ENCODE measurements around the gene ARV1.
"Not testable (repeated sequence)": the region's sequence is repeated elsewhere in the genome, so short reads cannot be mapped to it uniquely, and the experiment has no call there.

ARV1 gene

DNA sequence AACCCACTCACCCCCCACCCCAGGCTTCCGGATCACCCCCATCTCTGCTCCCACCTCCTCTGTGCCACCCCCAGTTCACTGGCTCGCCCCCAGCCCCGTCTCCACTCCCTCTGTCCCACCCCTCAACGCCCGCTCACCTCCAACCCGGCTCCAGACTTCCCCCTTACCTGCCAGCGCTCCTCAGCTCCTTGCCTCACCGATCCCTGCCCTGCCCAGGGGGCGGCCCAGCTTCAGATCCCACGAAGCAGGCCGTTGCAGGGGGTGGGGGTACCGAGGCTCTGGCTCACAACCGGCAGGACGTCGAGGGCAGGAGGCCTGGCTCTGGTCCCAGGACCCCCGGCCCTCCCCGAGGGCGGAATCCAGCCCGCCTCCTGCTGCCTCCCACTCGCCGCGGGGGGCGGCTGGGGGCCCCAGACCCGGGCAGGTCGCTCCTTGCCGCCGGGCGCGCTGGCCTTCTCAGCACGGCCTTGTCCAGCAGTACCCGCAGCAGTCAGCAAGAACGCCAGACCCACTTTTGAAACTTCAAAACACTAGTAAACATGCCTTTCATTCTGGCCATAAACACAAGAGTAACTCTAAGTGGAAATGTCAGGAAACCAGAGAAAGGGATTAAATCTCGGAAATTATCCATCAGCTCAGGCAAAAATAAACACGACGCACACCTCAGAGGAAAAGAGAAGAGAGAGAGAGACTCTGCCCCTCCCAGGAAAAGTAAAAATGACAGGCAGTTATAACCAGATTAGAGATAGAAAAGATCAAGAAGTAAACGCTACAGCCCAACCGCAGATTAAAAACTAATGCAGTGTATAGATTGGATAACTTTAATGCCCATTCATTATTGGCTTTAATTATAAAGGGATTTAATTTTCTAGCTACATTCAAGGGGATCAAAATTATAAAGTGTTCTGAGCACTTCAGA is 62.2 kb downstream of the ARV1 start:
- DNase-seq (ENCODE audit: extremely low read depth in 1 of 2, low read depth in 1 of 2) = no peak

DNA sequence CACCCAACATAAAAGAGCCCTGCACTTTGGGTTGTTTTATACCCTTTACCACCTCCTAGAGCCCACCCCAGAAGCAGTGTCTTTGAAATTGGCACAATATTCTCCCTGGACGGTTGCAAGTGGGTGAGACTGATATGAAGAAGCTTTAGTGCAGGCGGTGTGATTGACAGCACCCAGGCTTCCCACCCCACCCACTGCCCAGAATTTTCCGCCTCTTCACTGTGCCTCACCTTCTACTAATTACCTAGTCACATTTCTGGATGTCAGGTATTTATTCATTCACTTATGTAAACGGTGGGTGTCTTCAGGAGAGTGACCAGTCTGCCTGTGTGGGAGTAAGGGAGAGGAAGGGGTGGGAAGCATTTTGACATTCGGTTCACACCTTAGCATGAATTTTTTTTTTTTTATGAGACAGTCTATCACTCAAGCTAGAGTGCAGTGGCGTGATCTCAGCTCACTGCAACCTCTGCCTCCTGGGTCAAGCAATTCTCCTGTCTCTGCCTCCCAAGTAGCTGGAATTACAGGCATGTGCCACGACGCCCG is 62.9 kb downstream of the ARV1 start:
- no peak for DNase-seq (ENCODE audit: extremely low read depth in 1 of 2, low read depth in 1 of 2)

DNA sequence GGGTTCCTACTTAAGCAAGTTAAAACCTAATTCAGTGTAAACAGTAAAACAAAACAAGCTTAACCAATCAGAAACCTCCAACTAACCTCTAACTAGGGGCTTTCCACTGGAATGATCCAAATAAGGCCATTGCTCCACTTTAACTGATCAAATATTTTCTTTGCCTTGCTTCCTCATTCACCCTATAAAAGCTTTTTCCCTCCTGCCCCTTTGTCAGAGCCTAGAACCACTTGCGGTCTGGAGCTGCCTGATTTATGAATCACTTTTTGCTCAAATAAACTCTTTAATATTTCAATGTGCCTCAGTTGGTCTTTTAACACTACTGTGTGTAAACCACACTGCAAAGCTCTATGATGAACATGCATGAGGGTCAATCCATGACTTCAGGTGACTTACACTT is 65.7 kb downstream of the ARV1 start:
- no peak for DNase-seq (ENCODE audit: extremely low read depth in 1 of 2, low read depth in 1 of 2)

DNA sequence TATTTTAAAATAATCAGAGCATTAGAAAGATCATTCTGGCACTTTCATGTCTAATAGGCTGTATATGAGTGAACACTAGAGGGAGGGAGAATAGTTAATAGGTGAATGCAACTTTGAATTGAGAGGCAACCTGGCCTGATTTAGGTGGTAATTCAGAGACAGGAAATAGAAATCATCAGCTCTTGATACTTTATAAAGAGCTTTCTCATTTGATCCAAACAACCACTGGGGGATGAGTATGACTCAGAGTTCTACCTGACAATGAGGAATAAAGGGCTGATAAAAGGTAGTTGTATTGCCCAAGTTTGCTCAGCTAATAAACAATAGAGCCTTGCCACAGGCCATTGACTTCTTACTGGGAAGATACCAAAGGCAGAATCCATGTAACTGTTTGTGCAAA is 66.4 kb downstream of the ARV1 start:
- DNase-seq (ENCODE audit: extremely low read depth in 1 of 2, low read depth in 1 of 2) = no peak

DNA sequence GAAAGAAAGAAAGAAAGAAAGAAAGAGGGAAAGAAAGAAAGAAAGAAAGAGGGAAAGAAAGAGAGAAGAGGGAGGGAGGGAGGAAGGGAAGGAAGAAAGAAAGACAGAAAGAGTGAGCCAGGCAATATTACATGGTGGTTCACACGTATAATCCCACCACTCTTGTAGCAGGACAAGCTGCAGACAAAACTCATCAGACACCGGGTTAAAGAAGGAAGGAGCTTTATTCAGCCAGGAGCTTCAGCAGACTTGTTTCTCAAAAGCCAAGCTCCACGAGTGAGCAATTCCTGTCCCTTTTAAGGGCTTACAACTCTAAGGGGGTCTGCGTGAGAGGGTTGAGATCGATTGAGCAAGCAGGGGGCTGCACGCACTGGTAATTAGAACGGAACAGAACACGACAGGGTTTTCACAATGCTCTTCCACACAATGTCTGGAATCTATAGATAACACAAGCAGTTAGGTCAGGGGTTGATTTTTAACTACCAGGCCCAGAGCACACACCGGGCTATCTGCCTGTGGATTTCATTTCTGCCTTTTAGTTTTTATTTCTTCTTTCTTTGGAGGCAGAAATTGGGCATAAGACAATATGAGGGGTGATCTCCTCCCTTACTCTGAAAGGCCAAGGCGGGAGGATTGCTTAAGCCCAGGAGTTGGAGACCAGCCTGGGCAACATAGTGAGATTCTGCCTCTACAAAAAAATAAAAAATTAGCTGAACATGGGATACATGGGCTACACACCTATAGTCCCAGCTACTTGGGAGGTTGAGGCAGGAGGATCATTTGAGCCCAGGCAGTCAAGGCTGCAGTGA is 67.2 kb downstream of the ARV1 start:
- not testable (repeated sequence) for DNase-seq (ENCODE audit: extremely low read depth in 1 of 2, low read depth in 1 of 2)

DNA sequence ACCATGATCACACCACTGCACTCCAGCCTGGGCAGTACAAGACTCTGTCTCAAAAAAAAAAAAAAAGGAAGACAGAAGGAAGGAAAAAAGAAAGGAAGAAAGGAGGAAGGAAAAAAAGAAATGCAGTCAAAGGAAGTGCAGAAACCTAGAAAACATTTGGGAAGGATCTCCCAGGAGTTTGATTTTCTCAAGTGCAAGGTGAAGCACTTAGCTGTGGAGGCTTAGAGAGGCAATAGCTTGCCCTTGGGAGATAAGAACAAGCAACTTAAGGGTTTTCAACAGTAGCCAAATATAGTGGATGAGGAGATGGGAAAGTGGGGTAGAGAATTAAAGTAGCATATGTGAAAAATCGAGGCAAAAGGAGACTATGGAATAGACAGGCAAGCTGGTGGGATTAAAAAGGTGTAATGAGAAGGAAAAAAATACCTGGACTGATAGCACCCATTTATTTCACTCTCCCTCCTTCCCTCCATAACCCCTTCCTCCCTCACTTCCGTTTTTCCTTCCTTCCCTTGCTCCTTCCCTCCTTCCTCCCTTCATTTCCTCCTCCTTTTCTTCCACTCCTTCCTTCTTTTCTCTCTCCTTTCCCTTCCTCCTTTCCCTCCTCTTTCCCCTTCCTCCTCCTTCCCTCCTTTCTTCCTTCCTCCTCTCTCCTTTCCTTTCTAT is 68.0 kb downstream of the ARV1 start:
- no peak for DNase-seq (ENCODE audit: extremely low read depth in 1 of 2, low read depth in 1 of 2)

DNA sequence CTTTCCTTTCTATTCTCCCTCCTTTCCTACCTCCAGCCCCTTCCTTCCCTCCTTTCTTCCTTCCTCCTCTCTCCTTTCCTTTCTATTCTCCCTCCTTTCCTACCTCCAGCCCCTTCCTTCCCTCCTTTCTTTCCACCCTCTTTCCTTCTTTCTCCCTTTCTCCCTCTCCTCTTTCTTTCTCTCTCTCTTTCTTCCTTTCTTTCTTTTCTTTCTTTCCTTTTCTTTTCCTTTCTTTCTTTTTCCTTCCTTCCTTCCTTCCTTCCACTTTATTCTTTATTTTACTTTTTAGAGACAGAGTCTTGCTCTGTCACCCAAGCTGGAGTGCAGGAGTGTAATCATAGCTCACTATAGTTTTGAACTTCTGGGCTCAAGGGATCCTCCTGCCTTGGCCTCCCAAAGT is 68.6 kb downstream of the ARV1 start:
- DNase-seq (ENCODE audit: extremely low read depth in 1 of 2, low read depth in 1 of 2) = not testable (repeated sequence)

DNA sequence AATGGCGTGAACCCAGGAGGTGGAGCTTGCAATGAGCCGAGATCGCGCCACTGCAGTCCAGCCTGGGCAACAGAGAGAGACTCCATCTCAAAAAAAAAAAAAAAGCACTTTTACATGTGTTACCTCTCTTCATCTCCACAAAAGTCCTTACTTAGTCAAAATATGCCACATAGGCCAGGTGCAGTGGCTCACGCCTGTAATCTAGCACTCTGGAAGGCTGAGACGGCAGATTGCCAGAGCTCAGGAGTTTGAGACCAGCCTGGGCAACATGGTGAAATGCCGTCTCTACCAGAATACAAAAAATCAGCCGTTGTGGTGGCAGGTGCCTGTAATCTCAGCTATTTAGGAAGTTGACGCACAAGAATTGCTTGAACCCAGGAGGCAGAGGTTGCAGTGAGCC is 69.5 kb downstream of the ARV1 start:
- DNase-seq (ENCODE audit: extremely low read depth in 1 of 2, low read depth in 1 of 2) = not testable (repeated sequence)

DNA sequence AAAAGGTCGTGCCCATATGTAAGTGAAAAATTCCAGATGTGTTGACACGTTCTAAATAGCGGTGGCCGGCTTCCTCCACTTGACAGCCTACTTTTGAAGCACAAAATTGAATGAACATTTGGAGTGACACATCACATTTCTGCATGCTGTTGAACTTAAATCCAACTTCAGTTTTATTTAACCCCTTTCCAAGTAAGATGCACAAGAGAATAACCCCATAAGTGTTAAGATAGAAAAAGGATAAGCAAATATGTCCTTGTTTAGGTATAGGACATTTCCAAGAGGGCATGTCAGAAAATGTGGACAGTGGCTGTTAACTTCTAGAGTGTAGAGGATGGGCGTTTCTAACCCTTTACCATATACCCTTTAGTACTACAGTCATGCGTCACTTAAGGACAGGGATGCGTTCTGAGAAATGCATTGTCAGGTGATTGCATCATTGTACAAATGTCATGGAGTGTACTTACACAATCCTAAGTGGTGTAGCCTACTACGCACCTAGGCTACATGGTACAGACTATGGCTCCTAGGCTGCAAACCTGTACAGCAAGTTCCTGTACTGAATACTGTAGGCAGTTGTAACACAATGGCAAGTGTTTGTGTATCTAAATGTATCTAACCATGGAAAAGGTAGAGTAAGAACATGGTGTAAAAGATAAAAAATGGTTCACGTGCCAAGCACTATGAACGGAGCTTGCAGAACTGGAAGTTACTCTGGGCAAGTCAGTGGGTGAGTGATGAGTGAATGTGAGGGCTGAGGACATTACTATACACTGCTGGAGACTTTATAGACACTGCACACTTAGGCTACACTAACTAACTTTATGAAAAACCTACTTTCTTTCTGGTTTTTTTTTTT is 70.5 kb downstream of the ARV1 start:
- DNase-seq (ENCODE audit: extremely low read depth in 1 of 2, low read depth in 1 of 2) = no peak

Data from stimulated activated CD8-positive, alpha-beta memory T cell treated with anti-CD3 and anti-CD28 coated beads, Interleukin-7, amount 100 ng/mL, for 48 hours (primary cell).